HG02763 (cell line): ENCODE measurements around the gene ARHGEF16.

Experiments used
- ATAC-seq: cut with Tn5 transposase; IDR thresholded peaks from one replicate; pipeline ENCODE4 v1.9.1; 2021; ENCODE audit warnings: mild to moderate bottlenecking, moderate library complexity; ENCODE audit not compliant: unreplicated experiment

The ARHGEF16 gene

DNA sequence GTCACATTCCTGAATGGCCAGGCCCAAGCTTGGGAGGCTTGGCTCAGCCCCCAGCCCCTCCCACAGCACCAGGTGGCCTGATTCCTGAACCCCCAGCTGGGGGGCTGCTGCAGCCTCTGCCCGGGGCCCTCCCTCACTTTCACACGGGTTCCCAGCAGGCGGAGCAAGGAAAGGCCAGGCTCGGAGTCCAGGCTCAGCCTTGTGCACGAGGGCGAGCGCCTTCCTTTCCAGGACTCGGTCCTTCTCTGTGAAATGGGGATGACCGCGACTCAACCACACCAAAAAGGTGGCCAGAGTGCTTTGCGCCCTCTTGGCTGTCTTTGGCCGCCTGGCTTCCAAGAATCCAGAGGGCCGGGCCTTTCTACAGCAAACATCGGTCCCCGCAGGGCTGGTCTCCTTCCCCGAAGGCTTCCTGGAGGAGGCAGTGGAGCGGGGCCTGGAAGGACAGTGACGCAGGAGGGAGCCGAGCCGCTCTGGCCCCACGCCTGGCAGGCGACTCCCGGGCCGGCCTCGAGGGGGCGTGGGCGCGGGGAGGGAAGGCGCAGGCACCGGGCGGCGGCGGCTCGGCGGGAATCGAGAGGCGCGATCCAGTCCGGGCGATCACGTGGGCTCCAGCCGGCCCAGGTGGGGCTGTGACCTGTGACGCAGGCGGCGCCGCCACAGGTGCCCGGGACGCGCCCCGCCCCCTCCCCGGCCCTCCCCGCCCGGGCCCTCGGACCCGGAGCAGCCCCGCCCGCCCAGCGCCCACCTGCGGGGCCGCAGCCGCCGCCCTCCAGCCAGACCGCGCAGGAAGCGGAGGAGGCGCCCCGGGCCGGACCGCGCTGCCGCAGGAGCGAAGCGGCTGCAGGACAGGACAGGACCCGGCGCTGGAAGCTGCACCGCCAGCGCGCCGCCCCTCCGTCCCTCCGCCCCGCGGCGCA is at the start of gene ARHGEF16:
ARHGEF16 (plus strand) TSS at position 775 of the 920 bp plus-strand sequence. CDS start 8,420 bp downstream, outside the sequence.
- ATAC-seq = no peak

DNA sequence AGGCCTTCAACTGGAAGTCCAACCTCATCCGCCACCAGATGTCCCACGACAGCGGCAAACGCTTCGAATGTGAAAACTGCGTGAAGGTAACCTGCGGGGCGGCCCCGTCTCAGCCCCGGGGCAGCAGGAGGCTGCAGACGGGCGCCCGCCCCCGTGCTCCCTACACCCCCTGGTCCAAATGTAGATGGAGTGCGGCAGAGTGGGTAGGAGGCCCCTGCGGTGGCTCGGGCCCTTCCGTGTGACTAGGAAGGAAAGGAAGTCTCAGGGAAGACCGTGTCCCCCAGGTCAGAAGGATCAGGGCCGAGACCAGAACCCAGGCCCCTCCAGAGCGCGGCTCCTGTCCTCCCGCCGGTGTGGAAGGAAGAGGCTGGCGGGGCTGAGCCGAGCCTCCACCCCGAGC is 49.7 kb upstream of the ARHGEF16 start:
- no peak for ATAC-seq

DNA sequence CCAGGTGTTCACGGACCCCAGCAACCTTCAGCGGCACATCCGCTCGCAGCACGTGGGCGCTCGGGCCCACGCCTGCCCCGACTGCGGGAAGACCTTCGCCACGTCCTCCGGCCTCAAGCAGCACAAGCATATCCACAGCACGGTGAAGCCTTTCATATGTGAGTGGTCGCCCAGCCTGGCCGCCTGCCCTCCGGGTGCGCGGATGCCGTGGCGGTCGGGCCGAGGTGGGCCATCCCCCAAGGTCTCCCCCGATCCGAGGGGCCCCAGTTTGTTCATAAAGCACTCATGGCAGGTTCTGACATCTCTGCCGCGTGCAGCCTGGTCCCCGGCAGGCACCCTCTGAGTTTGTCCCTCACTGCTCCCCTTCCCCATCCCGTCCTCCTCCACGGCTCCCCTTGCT is 49.0 kb upstream of the ARHGEF16 start:
- no peak for ATAC-seq

DNA sequence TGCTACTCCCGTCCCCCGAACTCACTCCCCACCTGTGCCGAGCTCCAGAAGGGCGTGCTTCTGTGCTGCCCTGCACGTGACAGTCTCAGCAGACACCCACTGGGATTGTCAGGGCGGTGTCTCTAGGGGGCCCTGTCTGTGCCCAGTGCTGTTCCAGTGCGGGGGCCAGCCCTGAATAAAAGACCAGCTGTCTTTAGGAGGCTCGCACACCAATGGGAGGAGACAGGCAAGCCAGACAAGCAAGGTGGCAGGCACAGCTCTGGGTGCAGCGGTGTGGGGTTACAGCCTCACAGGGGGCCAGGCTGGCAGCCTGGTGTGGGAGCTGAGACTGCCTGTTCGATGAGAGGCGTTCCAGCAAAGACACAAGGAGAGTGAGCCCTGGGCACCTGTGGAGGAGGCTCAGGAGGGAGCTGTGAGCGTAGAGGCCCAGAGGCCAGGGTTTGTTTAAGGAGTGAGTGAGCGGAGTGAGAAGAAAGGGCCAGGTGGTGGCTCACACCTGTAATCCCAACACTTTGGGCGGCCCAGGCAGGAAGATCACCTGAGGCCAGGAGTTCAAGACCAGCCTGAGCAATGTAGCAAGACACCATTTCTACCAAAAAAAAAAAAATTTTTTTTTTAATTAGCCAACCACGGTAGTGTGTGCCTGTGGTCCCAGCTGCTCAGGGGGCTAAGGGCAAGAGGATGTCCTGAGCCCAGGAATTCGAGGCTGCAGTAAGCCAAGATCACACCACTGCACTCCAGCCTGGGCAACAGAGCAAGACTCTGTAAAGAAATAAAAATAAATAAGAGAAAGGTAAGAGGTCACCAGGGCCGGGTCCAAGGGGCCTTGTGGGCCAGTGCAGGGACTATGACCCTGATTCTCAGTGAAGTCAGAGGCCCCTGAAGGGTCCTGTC is 48.2 kb upstream of the ARHGEF16 start:
- no peak for ATAC-seq

DNA sequence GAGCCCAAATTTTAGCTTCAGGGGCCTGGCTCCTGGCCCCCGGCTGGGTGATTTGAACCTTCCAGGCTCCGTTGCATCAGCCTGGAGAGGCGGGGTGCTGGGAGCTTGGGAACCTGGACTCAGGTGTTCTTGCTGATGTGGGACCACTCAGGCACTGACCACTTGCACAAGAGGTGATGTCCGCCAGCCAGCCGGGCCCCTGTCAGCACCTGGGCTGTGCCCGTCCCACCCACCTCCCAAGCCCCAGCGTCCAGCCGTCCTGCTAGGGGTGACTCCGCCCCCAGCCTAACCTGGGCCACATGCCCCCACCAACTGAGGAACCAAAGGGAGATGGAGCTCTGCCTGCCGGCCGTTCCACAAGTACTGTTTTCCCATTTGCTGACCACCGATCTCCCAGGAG is 47.4 kb upstream of the ARHGEF16 start:
- ATAC-seq = no peak

DNA sequence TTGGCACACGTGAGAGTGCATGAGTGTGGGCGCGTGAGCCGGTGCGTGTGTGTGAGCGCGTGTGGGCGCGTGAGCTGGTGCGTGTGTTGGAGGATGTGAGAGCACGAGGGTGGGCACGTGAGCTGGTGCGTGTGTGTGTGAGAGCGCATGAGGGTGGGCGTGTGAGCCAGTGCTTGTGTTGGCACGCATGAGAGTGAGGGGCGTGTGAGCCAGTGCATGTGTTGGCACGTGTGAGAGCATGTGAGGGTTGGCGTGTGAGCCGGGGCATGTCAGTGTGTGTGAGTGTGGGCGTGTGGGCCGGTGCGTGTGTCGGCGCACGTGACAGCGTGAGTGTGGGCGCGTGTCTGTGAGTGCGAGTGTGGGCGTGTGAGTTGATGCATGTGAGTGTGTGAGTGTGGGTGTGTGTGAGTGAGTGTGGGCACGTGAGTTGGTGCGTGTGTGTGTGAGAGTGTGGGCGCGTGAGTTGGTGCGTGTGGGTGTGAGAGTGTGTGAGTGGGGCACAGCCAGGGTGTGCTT is 45.7 kb upstream of the ARHGEF16 start:
- ATAC-seq = no peak

DNA sequence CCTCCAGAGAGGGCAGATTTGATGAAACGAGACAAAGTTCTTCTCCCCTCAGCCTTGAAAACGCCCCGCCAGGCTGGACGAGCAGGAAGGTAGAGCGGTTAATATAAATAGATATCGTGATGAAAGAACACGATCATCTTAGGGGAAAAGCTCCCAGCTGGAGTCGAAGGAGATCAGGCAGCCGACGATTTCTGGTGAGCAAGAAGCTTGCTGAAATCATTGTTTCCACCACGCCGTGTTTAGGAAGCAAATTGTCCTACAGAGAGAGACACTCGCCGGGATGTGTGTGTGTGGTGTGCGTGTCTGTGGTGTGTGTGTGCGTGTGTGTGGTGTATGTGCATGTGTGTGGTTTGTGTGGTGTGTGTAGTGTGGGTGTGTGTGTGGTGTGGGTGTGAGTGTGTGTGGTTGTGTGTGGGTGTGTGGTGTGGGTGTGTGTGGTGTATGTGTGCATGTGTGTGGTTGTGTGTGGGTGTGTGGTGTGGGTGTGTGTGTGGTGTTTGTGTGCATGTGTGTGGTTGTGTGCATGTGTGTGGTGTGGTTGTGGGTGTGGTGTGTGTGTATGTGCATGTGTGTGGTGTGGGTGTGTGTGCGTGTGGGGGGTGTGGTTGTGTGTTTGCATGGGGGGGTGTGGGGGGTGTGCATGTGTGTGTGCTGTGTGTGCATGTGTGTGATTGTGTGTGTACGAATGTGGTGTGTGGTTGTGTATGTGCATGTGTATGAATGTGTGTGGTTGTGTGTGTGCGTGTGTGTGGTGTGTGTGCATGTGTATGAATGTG is 44.9 kb upstream of the ARHGEF16 start:
- ATAC-seq = no peak

DNA sequence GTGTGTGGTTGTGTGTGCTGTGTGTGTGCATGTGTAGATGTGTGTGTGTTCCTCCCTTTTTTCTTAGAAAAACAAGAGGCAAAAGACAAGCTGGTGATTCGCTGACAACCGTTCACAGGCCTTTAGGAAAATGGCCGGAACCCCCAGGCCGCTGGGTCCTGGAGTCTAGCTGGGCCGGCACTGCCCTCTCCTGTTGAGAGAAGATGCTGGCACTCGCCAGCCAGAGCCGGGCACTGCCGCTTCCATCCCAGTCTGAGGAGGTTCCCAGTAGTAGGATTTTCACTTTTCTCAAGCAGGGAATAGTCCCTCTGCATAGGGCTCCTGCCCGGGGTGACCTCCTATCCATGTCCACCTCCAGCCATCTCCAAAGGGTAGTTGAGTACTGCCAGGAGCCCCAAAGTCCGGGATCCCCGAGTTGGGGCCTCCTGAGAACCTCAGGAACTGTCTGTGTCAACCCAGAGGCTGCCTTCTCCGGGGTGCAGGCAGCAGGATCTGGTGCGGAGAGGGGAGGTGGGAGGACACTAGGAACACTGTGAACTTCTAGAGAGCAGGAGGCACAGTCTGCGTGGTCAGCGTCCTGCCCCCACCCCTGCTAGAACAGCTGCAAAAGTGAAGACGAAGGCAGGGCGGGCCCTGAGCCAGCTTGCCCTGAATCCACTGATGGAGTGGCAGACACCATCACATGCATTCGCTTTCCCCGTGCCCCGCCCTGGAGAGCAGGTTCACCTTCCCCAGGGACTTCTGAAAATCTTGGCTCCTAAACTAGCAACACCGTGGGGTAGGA is 44.1 kb upstream of the ARHGEF16 start:
- ATAC-seq = no peak

DNA sequence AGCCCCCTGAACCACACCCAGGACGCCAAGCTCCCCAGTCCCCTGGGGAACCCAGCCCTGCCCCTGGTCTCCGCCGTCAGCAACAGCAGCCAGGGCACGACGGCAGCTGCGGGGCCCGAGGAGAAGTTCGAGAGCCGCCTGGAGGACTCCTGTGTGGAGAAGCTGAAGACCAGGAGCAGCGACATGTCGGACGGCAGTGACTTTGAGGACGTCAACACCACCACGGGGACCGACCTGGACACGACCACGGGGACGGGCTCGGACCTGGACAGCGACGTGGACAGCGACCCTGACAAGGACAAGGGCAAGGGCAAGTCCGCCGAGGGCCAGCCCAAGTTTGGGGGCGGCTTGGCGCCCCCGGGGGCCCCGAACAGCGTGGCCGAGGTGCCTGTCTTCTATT is 42.7 kb upstream of the ARHGEF16 start:
- ATAC-seq = no peak

DNA sequence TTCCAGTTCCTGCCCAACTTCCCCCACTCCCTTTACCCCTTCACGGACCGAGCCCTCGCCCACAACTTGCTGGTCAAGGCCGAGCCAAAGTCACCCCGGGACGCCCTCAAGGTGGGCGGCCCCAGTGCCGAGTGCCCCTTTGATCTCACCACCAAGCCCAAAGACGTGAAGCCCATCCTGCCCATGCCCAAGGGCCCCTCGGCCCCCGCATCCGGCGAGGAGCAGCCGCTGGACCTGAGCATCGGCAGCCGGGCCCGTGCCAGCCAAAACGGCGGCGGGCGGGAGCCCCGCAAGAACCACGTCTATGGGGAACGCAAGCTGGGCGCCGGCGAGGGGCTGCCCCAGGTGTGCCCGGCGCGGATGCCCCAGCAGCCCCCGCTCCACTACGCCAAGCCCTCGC is 42.1 kb upstream of the ARHGEF16 start:
- ATAC-seq = no peak

DNA sequence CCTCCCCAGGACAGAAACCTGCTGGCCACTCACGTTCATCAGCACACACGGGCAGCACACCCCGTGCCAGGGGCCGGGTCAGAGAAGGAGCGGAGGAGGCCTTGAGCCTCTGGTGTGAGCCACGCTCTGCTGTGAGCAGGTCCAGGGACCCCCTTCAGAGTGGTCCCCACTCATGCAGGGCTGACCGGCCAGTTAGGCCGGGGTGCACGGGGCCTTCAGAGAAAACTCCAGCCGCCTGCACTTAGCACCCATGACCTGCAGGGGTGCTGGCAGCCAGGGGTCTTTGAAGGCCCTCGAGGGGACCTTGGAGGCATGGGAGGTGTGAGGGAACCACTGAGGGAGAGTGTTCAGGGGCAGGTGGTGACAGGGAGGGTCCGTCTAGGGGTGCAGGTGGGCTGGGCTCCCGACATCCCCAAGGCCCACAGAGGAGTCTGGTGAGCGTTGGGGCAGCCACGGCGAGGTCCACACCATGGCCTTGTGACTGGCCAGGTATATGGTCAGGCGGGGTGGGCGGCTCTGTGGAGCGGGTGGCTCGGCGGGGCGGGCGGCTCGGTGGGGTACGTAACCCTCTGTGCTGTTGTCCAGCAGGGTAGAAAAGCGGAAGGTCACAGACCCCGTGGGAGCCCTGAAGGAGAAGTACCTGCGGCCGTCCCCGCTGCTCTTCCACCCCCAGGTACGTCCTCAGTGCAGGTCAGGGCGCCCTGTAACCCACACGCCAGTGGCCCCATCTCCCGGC is 40.3 kb upstream of the ARHGEF16 start:
- ATAC-seq = no peak

DNA sequence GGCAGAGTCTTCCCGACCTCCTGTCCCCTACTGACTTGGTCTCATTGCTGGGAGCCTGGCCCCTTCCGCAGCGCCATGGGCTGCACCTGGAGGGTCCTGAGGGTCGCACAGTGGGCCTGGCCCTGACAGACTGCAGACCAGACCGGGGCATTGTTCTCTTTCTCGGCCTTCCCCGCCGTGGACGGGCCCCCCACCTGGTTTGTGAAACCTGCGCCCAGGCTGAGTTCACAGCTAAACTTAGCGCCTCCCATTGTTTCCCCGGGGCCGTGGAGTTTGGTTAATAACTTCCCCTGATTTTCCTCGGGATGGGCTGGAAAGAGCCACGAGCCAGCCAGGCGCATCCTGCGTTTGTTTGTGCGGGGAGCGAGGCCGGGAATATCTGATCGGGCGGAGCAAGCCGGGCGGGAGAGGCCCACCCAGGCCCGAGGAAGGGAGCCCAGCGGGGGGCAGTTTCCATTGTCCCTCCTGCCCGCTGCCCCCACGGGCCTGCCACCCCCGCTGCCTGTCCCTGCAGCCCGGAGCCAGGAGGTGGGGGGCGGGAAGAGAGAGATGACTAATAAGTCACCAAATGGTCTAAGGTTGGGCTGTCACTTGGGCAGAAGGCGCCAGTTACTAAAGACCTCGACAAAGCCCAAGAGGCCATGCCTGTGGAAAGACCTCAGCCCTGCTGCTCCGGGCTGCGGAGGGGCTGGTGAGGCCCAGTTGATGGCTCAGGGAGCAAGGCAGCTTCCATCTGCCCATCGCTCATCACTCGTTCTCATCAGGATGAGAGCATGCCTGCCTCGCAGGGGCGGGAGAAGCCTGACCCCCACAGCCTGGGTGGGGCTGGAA is 39.0 kb upstream of the ARHGEF16 start:
- no peak for ATAC-seq

DNA sequence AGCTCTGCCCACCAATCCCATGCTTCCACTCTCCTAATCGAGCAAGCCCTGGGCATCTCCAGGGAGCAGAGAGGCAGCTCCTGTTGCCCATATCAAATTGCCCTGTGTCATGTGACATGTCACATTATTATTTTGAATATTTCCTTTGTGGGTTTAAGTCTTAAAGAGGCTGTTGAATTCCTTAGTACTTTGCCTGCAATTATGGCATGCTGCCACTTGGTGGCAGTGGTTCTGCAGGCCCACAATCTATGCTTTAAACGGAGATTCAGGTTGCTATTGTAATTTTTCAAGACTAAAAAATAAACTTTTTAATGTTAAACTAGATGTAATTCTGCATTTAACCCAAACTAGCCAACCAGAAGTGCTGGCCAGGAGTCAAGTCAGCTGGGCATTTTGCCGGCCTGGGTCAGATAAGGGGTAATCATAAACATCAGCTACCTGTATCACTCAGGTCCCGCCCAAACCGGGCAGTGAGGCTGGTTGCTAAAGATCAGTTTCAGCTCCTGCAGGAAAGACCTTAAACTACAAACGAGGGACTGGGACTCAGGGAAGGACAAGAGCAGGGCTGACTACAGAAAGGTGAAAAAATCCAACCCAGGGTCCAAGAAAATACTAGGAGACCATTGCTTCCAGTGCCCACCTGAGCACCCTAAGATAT is 37.3 kb upstream of the ARHGEF16 start:
- ATAC-seq = no peak

DNA sequence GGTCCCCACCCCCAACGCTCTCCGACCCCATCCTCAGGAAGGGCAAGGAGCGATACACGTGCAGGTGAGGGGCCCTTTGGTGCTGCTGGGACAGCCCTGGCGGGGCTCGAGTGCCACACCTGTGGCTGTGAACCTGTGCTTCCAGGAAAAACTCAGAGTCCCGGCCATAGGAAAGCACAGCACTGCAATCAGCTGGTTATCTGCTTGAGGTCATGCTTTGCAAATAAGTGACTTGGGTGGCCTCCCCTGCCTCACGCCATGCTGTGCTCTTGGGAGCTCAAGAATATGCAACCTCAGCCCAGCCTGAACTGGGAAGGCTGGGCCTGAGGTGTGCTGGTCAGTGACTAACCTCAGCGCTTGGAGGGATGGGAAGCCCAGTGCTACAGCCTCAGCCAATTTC is 36.5 kb upstream of the ARHGEF16 start:
- ATAC-seq = no peak

DNA sequence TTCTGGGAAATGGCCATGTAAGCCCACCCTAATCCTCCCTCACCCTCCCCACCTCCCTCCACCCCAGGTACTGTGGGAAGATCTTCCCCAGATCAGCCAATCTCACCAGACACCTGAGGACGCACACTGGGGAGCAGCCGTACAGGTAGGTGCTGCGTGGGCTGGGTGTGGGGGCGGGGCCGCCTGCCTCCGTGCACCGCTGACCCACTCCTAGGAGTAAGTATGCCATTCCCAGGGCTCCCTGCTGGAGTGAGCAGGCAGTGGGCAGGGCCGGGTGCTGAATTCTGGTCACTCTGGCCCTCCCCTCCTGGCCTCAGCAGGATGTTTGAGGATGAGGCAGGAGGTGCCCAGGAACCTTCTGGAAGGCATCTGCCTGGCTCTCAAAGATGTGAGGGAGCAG is 35.9 kb upstream of the ARHGEF16 start:
- ATAC-seq = no peak

DNA sequence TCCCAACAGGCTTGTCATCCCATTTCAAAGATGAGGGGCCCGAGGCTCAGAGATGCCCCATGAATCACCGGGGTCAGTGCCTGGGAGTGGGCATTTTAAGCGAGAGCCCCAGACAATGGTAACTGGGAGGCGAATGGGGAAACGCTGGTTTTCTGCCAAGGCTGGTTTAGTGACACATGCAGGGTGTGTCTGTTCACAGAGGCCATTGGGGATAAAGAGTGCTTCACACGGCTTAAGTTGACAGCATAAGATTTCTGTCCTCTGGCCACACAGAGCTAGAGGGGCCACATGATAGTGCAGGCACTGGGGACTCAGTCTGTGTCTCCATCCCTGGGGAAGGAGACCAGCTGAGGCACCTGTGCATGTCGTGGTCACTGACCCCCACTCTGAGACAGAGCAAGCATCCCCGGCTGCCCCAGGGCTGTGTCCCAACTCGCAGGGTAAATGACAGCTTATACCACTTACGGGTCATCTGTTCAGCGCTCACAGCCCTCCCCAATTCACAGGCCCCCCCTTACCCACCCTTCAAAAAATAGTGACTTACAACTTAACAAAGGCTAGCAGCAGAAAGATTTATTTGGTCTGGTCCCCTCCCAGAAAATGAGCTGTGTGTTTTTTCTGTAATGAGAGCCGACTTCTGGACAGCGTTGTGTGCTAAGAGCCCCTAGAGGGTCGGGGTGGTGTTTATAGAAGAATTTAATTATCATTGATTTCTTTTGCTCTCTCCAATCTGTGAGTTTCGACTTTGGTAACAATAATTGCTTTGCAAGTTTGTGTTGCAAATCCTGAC is 34.9 kb upstream of the ARHGEF16 start:
- ATAC-seq = no peak
